Stomach (tissue), 9 donors: ENCODE results near the gene PDK1. TPM values are rescaled to one million over a fixed set of nuclear protein-coding genes. Genes with fewer than 3 reads are reported as not detected.

Source experiments
- DNase-seq, 2 donors: peaks; one replicate each; pipeline versions ENCODE4 v3.0.0 to v3.0.0-alpha.2; 2013 to 2019
- H3K27ac ChIP-seq, 5 donors: fragments of 200-600 bp in 4 of 5; sonication (generic) in 4 of 5; one replicate each; pipeline ENCODE4 v1.5.1; 2013 to 2019; ENCODE audit warnings: mild to moderate bottlenecking in 1 of 5, moderate library complexity in 1 of 5
- H3K27me3 ChIP-seq, 3 donors: fragments of 200-600 bp; sonication (generic); one replicate each; pipeline ENCODE4 v1.5.1; 2017 to 2019; ENCODE audit warnings: mixed run types in 1 of 3
- H3K36me3 ChIP-seq, 4 donors: fragments of 200-600 bp; sonication (generic); 1 replicate in 3 of 4; 2 replicates in 1 of 4; pipeline ENCODE4 v1.5.1; 2016 to 2019
- H3K4me1 ChIP-seq, 4 donors: fragments of 200-600 bp; sonication (generic); one replicate each; pipeline ENCODE4 v1.5.1; 2016 to 2019
- H3K4me3 ChIP-seq, 4 donors: fragments of 200-600 bp; sonication (generic) in 3 of 4; one replicate each; pipeline ENCODE4 v1.5.1; 2016 to 2019; ENCODE audit warnings: mild to moderate bottlenecking in 1 of 4
- H3K9me3 ChIP-seq, 4 donors: fragments of 200-600 bp; sonication (generic); one replicate each; pipeline ENCODE4 v1.5.1; 2016 to 2019
- CTCF ChIP-seq, 7 experiments: fragments of 450-650 bp in 4 of 7; fragments of 200-600 bp in 3 of 7; sonication (generic) in 3 of 7; IDR thresholded peaks; one replicate each; pipeline ENCODE4 v1.5.1; 2016 to 2019; ENCODE audit warnings: antibody characterized with exemption in 7 of 7, control low read depth in 2 of 7, mild to moderate bottlenecking in 1 of 7
- EP300 ChIP-seq: sonication (generic); formaldehyde crosslinking; IDR thresholded peaks from one replicate; pipeline ENCODE4 v1.6.1; 2017; ENCODE audit warnings: antibody characterized with exemption
- POLR2A ChIP-seq, 4 donors: fragments of 450-650 bp; IDR thresholded peaks; one replicate each; pipeline ENCODE4 v1.6.1; 2016; ENCODE audit warnings: antibody characterized with exemption in 4 of 4, control low read depth in 2 of 4, mild to moderate bottlenecking in 1 of 4, moderate library complexity in 1 of 4
- POLR2AphosphoS5 ChIP-seq, 3 donors: sonication (generic); formaldehyde crosslinking; IDR thresholded peaks; one replicate each; pipeline ENCODE4 v1.6.1; 2016; ENCODE audit warnings: antibody characterized with exemption in 3 of 3
- WGBS, 5 donors: extraction: QIAGEN DNeasy Blood & Tissue Kit in 3 of 5; methylation state at CpG; one replicate each; pipeline versions ENCODE4 v1.1.5 to v1.1.7; 2013 to 2018; 5-methylcytosine and 5-hydroxymethylcytosine counted together
- intact Hi-C: fragments of 100-400 bp; cut with DNase I; formaldehyde crosslinking; loops from one replicate; pipeline ENCODE4 v1.15.1; 2023; ENCODE audit warnings: low total_unique reads
- polyA plus RNA-seq, 3 donors: library from polyadenylated mRNA; stranded (reverse); fragments of 200-250 nt; gene quantifications; one replicate each; pipeline ENCODE4 v1.2.3, GENCODE V29; 2013
- total RNA-seq, 5 donors: library from RNA; depleted of rRNA; stranded (reverse); fragments of >200 nt; gene quantifications; one replicate each; pipeline versions ENCODE4 v1.1.0 to v1.2.3, GENCODE V29; 2014 to 2016
- donor health status: healthy with polysubstance abuse.
- donor health status: Bipolar disorder and iron deficiency.
- donor health status: healthy.

The PDK1 gene
- total and polyA plus RNA-seq, 8 donors = 2.8 to 133 (median 10.5) TPM

- TF ChIP-seq POLR2AphosphoS5 (IDR thresholded peaks at IDR 0.05) (no peak), POLR2A (IDR thresholded peaks at IDR 0.05) (no peak), EP300 (no peak), CTCF (IDR thresholded peaks at IDR 0.05) (no peak)
- H3K9me3 ChIP-seq = no peaks in the 10 kb centered on the region
- peaks cover 0 to 7% (median 5%) of the 10 kb centered on the region in 4 donors for H3K36me3 ChIP-seq
- intact Hi-C loops = no loop called here
- peak overlapping the region; percentile 83 to 97 (median 96) for H3K27ac ChIP-seq
- WGBS, 5 donors = 4 to 8% (median 7%) methylated on average over 8 of the region's 8 CpGs
- DNase-seq = no peak
- no peaks in the 10 kb centered on the region for H3K27me3 ChIP-seq
- H3K4me3 ChIP-seq = peak overlapping the region; percentile 82 to 88 (median 86)
- peaks cover 11 to 32% (median 19%) of the 10 kb centered on the region in 4 donors for H3K4me1 ChIP-seq
These were observed 693 bp upstream of the PDK1 start for GRCh38 chr2:172555272-172555521.

DNA sequence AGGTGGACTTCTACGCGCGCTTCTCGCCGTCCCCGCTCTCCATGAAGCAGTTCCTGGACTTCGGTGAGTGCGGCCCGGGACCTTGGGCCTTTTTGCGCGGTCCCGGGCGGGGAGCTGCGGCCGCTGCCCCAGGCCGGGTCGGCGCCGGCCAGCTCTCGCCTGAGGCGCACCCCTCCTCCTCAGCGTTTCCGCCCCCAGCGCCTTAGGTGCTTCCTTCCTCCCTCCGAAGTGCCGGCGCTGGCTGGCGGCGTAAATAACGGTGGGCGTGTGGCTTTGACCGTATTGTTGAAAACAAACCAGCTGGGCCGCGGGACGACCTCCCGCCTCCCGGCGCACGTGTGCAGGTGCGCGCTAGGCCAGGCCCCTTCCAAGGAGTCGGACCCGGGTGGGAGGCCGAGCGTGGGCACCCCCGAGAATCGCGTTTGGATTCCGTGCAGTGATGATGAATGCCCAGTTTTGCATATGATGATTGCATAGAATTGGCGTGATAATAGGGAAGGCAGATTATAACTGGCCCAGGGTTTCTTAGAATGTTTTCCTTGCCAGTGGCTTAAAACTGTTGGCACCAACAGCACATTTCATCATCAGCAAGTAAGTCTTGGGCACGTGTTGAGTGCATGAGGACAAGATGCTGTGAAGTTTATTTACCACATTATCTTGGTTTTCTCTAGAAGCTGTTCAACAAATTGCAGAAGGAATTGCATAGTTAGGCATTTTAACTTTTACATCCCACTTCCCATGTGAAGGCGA, 569 bp downstream of the PDK1 start:
- Histone ChIP-seq H3K4me1 (peaks cover 11 to 32% (median 19%) of the 10 kb centered on the region in 4 donors), H3K9me3 (no peaks in the 10 kb centered on the region), H3K4me3 (peak overlapping the region; percentile 82 to 88 (median 86)), H3K36me3 (peaks cover 0 to 10% (median 7%) of the 10 kb centered on the region in 4 donors), H3K27ac (peak overlapping the region; percentile 95 to 97 (median 96)), H3K27me3 (no peaks in the 10 kb centered on the region)
- WGBS, 5 donors = 1 to 10% (median 1%) methylated on average over 10 to 52 of the region's 52 CpGs
- intact Hi-C loops = no loop called here
- TF ChIP-seq EP300 = no peak
- TF ChIP-seq POLR2AphosphoS5 (IDR thresholded peaks at IDR 0.05) = peak in 2 of 3 donors; percentile 3 to 19
- no peak for TF ChIP-seq POLR2A (IDR thresholded peaks at IDR 0.05)
- DNase-seq = peak; percentile 62 to 86

- Histone ChIP-seq H3K27ac (no peak overlapping the region), H3K9me3 (no peaks in the 10 kb centered on the region), H3K4me3 (no peak overlapping the region), H3K27me3 (no peaks in the 10 kb centered on the region), H3K4me1 (peaks cover 11 to 32% (median 19%) of the 10 kb centered on the region in 4 donors), H3K36me3 (peaks cover 0 to 20% (median 13%) of the 10 kb centered on the region in 4 donors)
- no peak for DNase-seq
- intact Hi-C loops = no loop called here
- TF ChIP-seq EP300 (no peak), POLR2AphosphoS5 (IDR thresholded peaks at IDR 0.05) (no peak), POLR2A (IDR thresholded peaks at IDR 0.05) (no peak), CTCF (IDR thresholded peaks at IDR 0.05) (no peak)
- WGBS, 5 donors = 71 to 81% (median 75%) methylated on average over 5 of the region's 5 CpGs
These were observed 2.5 kb downstream of the PDK1 start for GRCh38 chr2:172558372-172558771.

GRCh38 chr2:172560721-172561120, 4.8 kb downstream of the PDK1 start:
- Histone ChIP-seq H3K4me1 (peaks cover 11 to 22% (median 16%) of the 10 kb centered on the region in 4 donors), H3K9me3 (no peaks in the 10 kb centered on the region), H3K27me3 (no peaks in the 10 kb centered on the region), H3K4me3 (no peak overlapping the region), H3K27ac (no peak overlapping the region), H3K36me3 (peaks cover 8 to 40% (median 33%) of the 10 kb centered on the region in 4 donors)
- WGBS, 5 donors = 75 to 97% (median 94%) methylated on average over 2 of the region's 2 CpGs
- no peak for DNase-seq
- intact Hi-C loops = no loop called here
- TF ChIP-seq POLR2AphosphoS5 (IDR thresholded peaks at IDR 0.05) (no peak), CTCF (IDR thresholded peaks at IDR 0.05) (no peak), EP300 (no peak), POLR2A (IDR thresholded peaks at IDR 0.05) (no peak)

DNA sequence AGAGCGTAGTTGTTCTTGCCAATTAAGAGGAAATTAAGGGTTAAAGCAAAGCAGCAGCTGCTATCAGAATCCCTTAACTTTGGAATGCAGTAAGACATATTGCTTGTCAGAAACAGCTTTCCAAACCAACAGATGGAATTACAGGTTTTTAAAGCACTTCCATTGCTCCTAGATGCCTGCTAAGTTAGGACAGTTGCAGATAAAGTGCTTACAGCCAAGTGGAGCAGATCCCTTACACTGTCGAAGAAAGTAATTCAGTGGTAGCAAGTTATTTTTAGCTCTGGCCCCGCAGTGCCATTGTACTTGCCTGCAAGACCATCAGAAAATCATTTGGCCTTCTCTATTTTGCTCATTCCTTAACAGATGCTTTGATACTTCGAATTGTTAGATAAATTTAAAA, 5.4 kb downstream of the PDK1 start:
- H3K9me3 ChIP-seq = no peaks in the 10 kb centered on the region
- H3K27me3 ChIP-seq = no peaks in the 10 kb centered on the region
- WGBS, 5 donors = 69 to 82% (median 73%) methylated on average over 4 of the region's 4 CpGs
- H3K27ac ChIP-seq = no peak overlapping the region
- no peak for DNase-seq
- peaks cover 9 to 44% (median 39%) of the 10 kb centered on the region in 4 donors for H3K36me3 ChIP-seq
- intact Hi-C loops = no loop called here
- no peak overlapping the region for H3K4me3 ChIP-seq
- peaks cover 11 to 22% (median 16%) of the 10 kb centered on the region in 4 donors for H3K4me1 ChIP-seq
- TF ChIP-seq POLR2A (IDR thresholded peaks at IDR 0.05) = no peak
- TF ChIP-seq POLR2AphosphoS5 (IDR thresholded peaks at IDR 0.05) = no peak
- TF ChIP-seq CTCF (IDR thresholded peaks at IDR 0.05) = no peak
- no peak for TF ChIP-seq EP300
